H1 (cell line): ENCODE measurements around the gene KLHDC7A. TPM values are rescaled to one million over a fixed set of nuclear protein-coding genes. Genes with fewer than 3 reads are reported as not detected.
A peak's percentile ranks its signal among the peaks of the same experiment; 100 is the strongest.

Experiments used
- CTCF ChIA-PET: fragments of 300-600 bp; sonication (Branson Sonifier 250); formaldehyde crosslinking; loops from one replicate; lab custom pipeline; 2021; ENCODE audit not compliant: partially characterized antibody; lab: Charles Lee
- POLR2A ChIA-PET: fragments of 300-600 bp; sonication (Branson Sonifier 250); formaldehyde crosslinking; loops from one replicate; lab custom pipeline; 2021; ENCODE audit warnings: inconsistent platforms; ENCODE audit not compliant: partially characterized antibody; lab: Charles Lee
- DNase-seq, 2 experiments: peaks; one replicate each; pipeline versions ENCODE4 v3.0.0 to v3.0.0-alpha.2; 2010 to 2022; ENCODE audit warnings: low spot score in 2 of 2, low read depth in 1 of 2, mixed read lengths in 1 of 2
- FAIRE-seq: peaks from 2 replicates; lab custom pipeline; 2011; peaks lifted over from hg19 to GRCh38; lab: Jason Lieb, UNC
- H2AFZ ChIP-seq: 2 replicates; pipeline ENCODE4 v1.8.1; 2012; ENCODE audit warnings: low read length, inconsistent platforms
- H2AK5ac ChIP-seq: 2 replicates; pipeline ENCODE4 v1.6.1; 2013; ENCODE audit warnings: low read depth, low read length
- H2BK120ac ChIP-seq: replicated peaks from 2 replicates; pipeline ENCODE3; 2013; ENCODE audit warnings: low read depth, low read length, inconsistent platforms
- H2BK12ac ChIP-seq: 2 replicates; pipeline ENCODE4 v1.6.1; 2013; ENCODE audit warnings: low read depth, low read length
- H2BK15ac ChIP-seq: 2 replicates; pipeline ENCODE4 v1.6.1; 2013; ENCODE audit warnings: low read length
- H2BK20ac ChIP-seq: 2 replicates; pipeline ENCODE4 v1.6.1; 2013; ENCODE audit warnings: low read length
- H2BK5ac ChIP-seq: 2 replicates; pipeline ENCODE4 v1.6.1; 2013; ENCODE audit warnings: low read depth, low read length
- H3K14ac ChIP-seq: 2 replicates; pipeline ENCODE4 v1.6.1; 2013; ENCODE audit warnings: inconsistent platforms; ENCODE audit not compliant: insufficient read length
- H3K18ac ChIP-seq: 2 replicates; pipeline ENCODE4 v1.6.1; 2013; ENCODE audit warnings: low read length; ENCODE audit errors: extremely low read depth
- H3K23ac ChIP-seq: 2 replicates; pipeline ENCODE4 v1.6.1; 2013; ENCODE audit warnings: inconsistent platforms; ENCODE audit not compliant: insufficient read length
- H3K23me2 ChIP-seq: 2 replicates; pipeline ENCODE4 v1.6.1; 2013; ENCODE audit warnings: low read depth, low read length
- H3K27ac ChIP-seq: 2 replicates; pipeline ENCODE4 v1.6.1; 2011; ENCODE audit warnings: low read depth, low read length, inconsistent platforms
- H3K27me3 ChIP-seq, 4 experiments: replicated peaks in 1 of 4; 1 replicate in 1 of 4; 2 replicates in 3 of 4; pipeline versions ENCODE4 v1.6.1 to v1.8.1; 2011 to 2013; ENCODE audit warnings: low read length in 3 of 4, mild to moderate bottlenecking in 3 of 4, inconsistent platforms in 2 of 4, mixed read lengths in 2 of 4, moderate library complexity in 1 of 4; ENCODE audit not compliant: control insufficient read depth in 3 of 4, insufficient read depth in 3 of 4; ENCODE audit errors: extremely low read depth in 1 of 4
- H3K36me3 ChIP-seq, 4 experiments: 2 replicates each; pipeline versions ENCODE4 v1.6.1 to v1.8.1; 2011 to 2013; ENCODE audit warnings: mild to moderate bottlenecking in 4 of 4, low read length in 3 of 4, moderate library complexity in 2 of 4, control low read depth in 1 of 4, inconsistent platforms in 1 of 4; ENCODE audit not compliant: insufficient read depth in 4 of 4, control insufficient read depth in 2 of 4
- H3K4ac ChIP-seq: replicated peaks from 2 replicates; pipeline ENCODE3; 2013; ENCODE audit warnings: low read length, low read depth, mixed read lengths, inconsistent platforms; ENCODE audit not compliant: insufficient read length
- H3K4me1 ChIP-seq, 4 experiments: replicated peaks in 1 of 4; 1 replicate in 1 of 4; 2 replicates in 3 of 4; pipeline versions ENCODE4 v1.6.1 to v1.8.1; 2011 to 2013; ENCODE audit warnings: low read length in 3 of 4, inconsistent platforms in 2 of 4, mixed read lengths in 1 of 4; ENCODE audit not compliant: insufficient read depth in 4 of 4, control insufficient read depth in 3 of 4
- H3K4me2 ChIP-seq, 2 experiments: 2 replicates each; pipeline versions ENCODE4 v1.6.1 to v1.8.1; 2011 to 2013; ENCODE audit warnings: low read depth in 2 of 2, low read length in 2 of 2, control low read depth in 1 of 2, inconsistent platforms in 1 of 2, mild to moderate bottlenecking in 1 of 2; ENCODE audit not compliant: insufficient read depth in 1 of 2
- H3K4me3 ChIP-seq, 4 experiments: fragments of 200-600, 300-600 bp in 1 of 4; sonication (generic), shearing (Covaris generic), sonication (Bioruptor Twin) in 1 of 4; 2 replicates each; pipeline versions ENCODE4 v1.5.1 to v1.8.1; 2011 to 2016; ENCODE audit warnings: low read length in 4 of 4, low read depth in 3 of 4, control low read depth in 2 of 4, inconsistent platforms in 2 of 4, mild to moderate bottlenecking in 2 of 4, mixed read lengths in 1 of 4, moderate library complexity in 1 of 4; ENCODE audit not compliant: insufficient read depth in 2 of 4; ENCODE audit errors: extremely low read depth in 1 of 4
- H3K56ac ChIP-seq: replicated peaks from 2 replicates; pipeline ENCODE3; 2013; ENCODE audit warnings: low read depth, mild to moderate bottlenecking, mixed read lengths, low read length, inconsistent platforms; ENCODE audit not compliant: insufficient read length
- H3K79me1 ChIP-seq: 2 replicates; pipeline ENCODE4 v1.6.1; 2013; ENCODE audit warnings: low read depth, low read length, control low read depth
- H3K79me2 ChIP-seq, 2 experiments: 2 replicates each; pipeline versions ENCODE4 v1.6.1 to v1.8.1; 2012 to 2013; ENCODE audit warnings: low read length in 2 of 2, mild to moderate bottlenecking in 2 of 2, inconsistent platforms in 1 of 2; ENCODE audit not compliant: insufficient read depth in 2 of 2, control insufficient read depth in 1 of 2
- H3K9ac ChIP-seq, 4 experiments: replicated peaks in 1 of 4; 1 replicate in 1 of 4; 2 replicates in 3 of 4; pipeline versions ENCODE4 v1.6.1 to v1.8.1; 2011 to 2013; ENCODE audit warnings: low read depth in 3 of 4, low read length in 3 of 4, control low read depth in 2 of 4, mild to moderate bottlenecking in 2 of 4, moderate library complexity in 2 of 4, inconsistent platforms in 1 of 4; ENCODE audit errors: extremely low read depth in 1 of 4
- H3K9me3 ChIP-seq, 2 experiments: 2 replicates each; pipeline versions ENCODE4 v1.6.1 to v1.8.1; 2012 to 2013; ENCODE audit warnings: mild to moderate bottlenecking in 2 of 2, moderate library complexity in 2 of 2, control low read depth in 1 of 2, inconsistent platforms in 1 of 2, low read depth in 1 of 2, low read length in 1 of 2, mixed read lengths in 1 of 2; ENCODE audit not compliant: insufficient read depth in 2 of 2
- H4K20me1 ChIP-seq, 2 experiments: replicated peaks in 1 of 2; 2 replicates each; pipeline versions ENCODE3 to v1.8.1; 2011 to 2013; ENCODE audit warnings: inconsistent platforms in 2 of 2, low read length in 2 of 2, mild to moderate bottlenecking in 1 of 2; ENCODE audit not compliant: insufficient read depth in 2 of 2, control insufficient read depth in 1 of 2
- H4K5ac ChIP-seq: 2 replicates; pipeline ENCODE4 v1.6.1; 2013; ENCODE audit warnings: low read length, low read depth, mixed read lengths, inconsistent platforms; ENCODE audit not compliant: insufficient read length
- H4K8ac ChIP-seq: 2 replicates; pipeline ENCODE4 v1.8.0; 2013; ENCODE audit warnings: mild to moderate bottlenecking, moderate library complexity, low read length, inconsistent platforms; ENCODE audit not compliant: insufficient read depth; ENCODE audit errors: extremely low read depth
- H4K91ac ChIP-seq: replicated peaks from 2 replicates; pipeline ENCODE3; 2013; ENCODE audit warnings: low read length, mixed read lengths, inconsistent platforms; ENCODE audit not compliant: insufficient read length
- ASH2L ChIP-seq: fragments of 200-600, 300-600 bp; sonication (generic); IDR thresholded peaks from one replicate; pipeline ENCODE4 v1.7.1; 2017; ENCODE audit warnings: low read length
- BCL11A ChIP-seq, 2 experiments: IDR thresholded peaks; one replicate each; pipeline ENCODE4 v1.6.1; 2011; ENCODE audit warnings: low read depth in 2 of 2, low read length in 2 of 2, mild to moderate bottlenecking in 2 of 2
- CBX5 ChIP-seq: fragments of 300-800, 300-1000 bp; sonication (generic); IDR thresholded peaks from 2 replicates; pipeline ENCODE4 v1.7.1; 2016; ENCODE audit warnings: antibody characterized with exemption, low read length, low read depth
- CBX8 ChIP-seq: fragments of 300-800, 300-1000 bp; sonication (generic); IDR thresholded peaks from 2 replicates; pipeline ENCODE4 v1.7.1; 2016; ENCODE audit warnings: low read depth, low read length, borderline replicate concordance
- CHD1 ChIP-seq: IDR thresholded peaks from 2 replicates; pipeline ENCODE4 v1.6.1; 2012; ENCODE audit warnings: low read depth, low read length, improper control_type of control experiment
- CTCF ChIP-seq, 3 experiments: IDR thresholded peaks; 1 replicate in 2 of 3; 2 replicates in 1 of 3; pipeline versions ENCODE4 v1.5.1 to v1.6.1; 2011; ENCODE audit warnings: low read length in 3 of 3, mild to moderate bottlenecking in 3 of 3, inconsistent platforms in 2 of 3, low read depth in 1 of 3, moderate library complexity in 1 of 3; ENCODE audit not compliant: insufficient read depth in 1 of 3; ENCODE audit errors: control extremely low read depth in 1 of 3
- E2F6 ChIP-seq: IDR thresholded peaks from 2 replicates; pipeline ENCODE4 v1.6.1; 2012; ENCODE audit warnings: inconsistent platforms
- HDAC2 ChIP-seq, 2 experiments: fragments of 300-600 bp in 1 of 2; sonication (generic) in 1 of 2; IDR thresholded peaks; 2 replicates each; pipeline ENCODE4 v1.6.1; 2011 to 2012; ENCODE audit warnings: low read depth in 2 of 2, low read length in 2 of 2, mild to moderate bottlenecking in 2 of 2, moderate library complexity in 2 of 2, borderline replicate concordance in 1 of 2, inconsistent platforms in 1 of 2
- WGBS, 2 experiments: shearing (Covaris generic) in 1 of 2; methylation state at CpG; one replicate each; pipeline versions ENCODE4 v1.1.6 to v1.1.7; 2013 to 2015; ENCODE audit warnings: low lambda C conversion rate in 2 of 2, mixed read lengths in 2 of 2, inconsistent platforms in 1 of 2, low coverage in 1 of 2, missing lambda C conversion rate in 1 of 2; ENCODE audit not compliant: insufficient replicate concordance in 2 of 2, insufficient coverage in 1 of 2, insufficient read length in 1 of 2; ENCODE audit errors: extremely low coverage in 1 of 2, missing lambda C conversion rate in 1 of 2; 5-methylcytosine and 5-hydroxymethylcytosine counted together
- polyA plus RNA-seq, 7 experiments: library from polyadenylated mRNA; depleted of rRNA in 3 of 7; stranded (reverse) in 5 of 7; unstranded in 2 of 7; fragments of >200 nt in 5 of 7; fragments of 200-250 nt in 2 of 7; gene quantifications; 1 replicate in 5 of 7; 2 replicates in 1 of 7; 4 replicates in 1 of 7; pipeline versions ENCODE4 v1.2.1 to v1.2.3, GENCODE V29; 2011 to 2013; ENCODE audit warnings: missing spikeins in 2 of 7, mixed read lengths in 2 of 7
- total RNA-seq: library from RNA; stranded (reverse); fragmentation: NEBNext Ultra II Directional; extraction: Animal tissue kit (Norgen Biotek cat#: 25700); gene quantifications from 2 replicates; pipeline ENCODE4 v1.2.1, GENCODE V29; 2021

The KLHDC7A gene
- total and polyA plus RNA-seq, 2 of the 8 experiments (the other 6 are each of a cell fraction or from before 2014, with no cell fraction given) = 3.9 to 18.9 TPM

- DNase-seq = no peak
- Histone ChIP-seq H4K5ac (no peak overlapping the region), H2BK15ac (0 out of 2 replicates have a peak overlapping the region, but pooled peaks have one; percentile 72), H3K14ac (no peak overlapping the region), H3K27me3 (no peaks in the 10 kb centered on the region; a peak in 1 of 7 replicates), H2BK12ac (peak overlapping the region; percentile 44; the same call in 1 of the 2 replicates), H2BK20ac (no peak overlapping the region; the same call in 1 of the 2 replicates), H3K79me1 (0 out of 2 replicates have a peak, but pooled peaks cover 6% of the 10 kb centered on the region), H3K9ac (no peak overlapping the region), H3K4me3 (no peak overlapping the region), H4K20me1 (no peaks in the 10 kb centered on the region), H3K23ac (no peak overlapping the region), H3K36me3 (peaks cover 5 to 29% (median 10%) of the 10 kb centered on the region in 4 experiments; a peak in 4 of 8 replicates), H2BK5ac (peak overlapping the region; percentile 71), H3K27ac (no peak overlapping the region), H3K4ac (peak overlapping the region; percentile 18), H3K79me2 (peaks cover 0 to 4% of the 10 kb centered on the region in 2 experiments; a peak in 1 of 4 replicates), H3K4me2 (no peak overlapping the region), H3K56ac (no peak overlapping the region), H4K8ac (no peak overlapping the region; the same call in 1 of the 2 replicates), H4K91ac (peak overlapping the region; percentile 31), H3K18ac (no peak overlapping the region), H2AFZ (no peak overlapping the region), H3K9me3 (peaks cover 0 to 34% of the 10 kb centered on the region in 2 experiments; a peak in 3 of 4 replicates), H2AK5ac (peak overlapping the region; percentile 6; the same call in 1 of the 2 replicates), H2BK120ac (no peak overlapping the region), H3K23me2 (no peaks in the 10 kb centered on the region), H3K4me1 (peaks cover 9 to 24% (median 18%) of the 10 kb centered on the region in 4 experiments)
- 95% methylated on average over 37 of the region's 57 CpGs; no CpG with 5 or more reads in 1 of the 2 experiments for WGBS, 2 experiments
- no peak for FAIRE-seq
- ChIA-PET POLR2A (interaction anchor here (0.8 kb wide), 1 partner anchor 87 kb away, joined by 3 read pairs; no protein-coding TSS in a partner anchor), CTCF (interaction anchor here (1.2 to 4.0 kb wide), 2 partner anchors 14 to 84 kb away, joined by 3 to 26 read pairs; no protein-coding TSS in a partner anchor)
- no peak for TF ChIP-seq HDAC2 (IDR thresholded peaks at IDR 0.05; ENCODE audit: borderline replicate concordance in 1 of 2, low read depth in 2 of 2, low read length in 2 of 2)
- TF ChIP-seq CHD1 = no peak
- TF ChIP-seq CBX5 = no peak
- TF ChIP-seq E2F6 = no peak
- TF ChIP-seq CBX8 = no peak
- no peak for TF ChIP-seq ASH2L
- TF ChIP-seq CTCF (IDR thresholded peaks at IDR 0.05; ENCODE audit: control extremely low read depth in 1 of 3, insufficient read depth in 1 of 3, low read depth in 1 of 3, low read length in 3 of 3) = no peak
- no peak for TF ChIP-seq BCL11A (IDR thresholded peaks at IDR 0.05; ENCODE audit: low read depth in 2 of 2, low read length in 2 of 2)
Measured at GRCh38 chr1:18482721-18483425, 2.1 kb downstream of the KLHDC7A start.
